Mucosa of rectum (tissue), 2 donors: ENCODE measurements around the gene SSRP1.

ENCODE experiments used
- H3K27ac ChIP-seq, 2 donors: one replicate each; pipeline ENCODE4 v1.7.0; 2013; ENCODE audit warnings: inconsistent platforms in 2 of 2, low read depth in 2 of 2, low read length in 2 of 2
- H3K27me3 ChIP-seq, 2 donors: one replicate each; pipeline ENCODE4 v1.7.0; 2013; ENCODE audit warnings: low read length in 2 of 2; ENCODE audit not compliant: control insufficient read depth in 2 of 2, insufficient read depth in 2 of 2
- H3K36me3 ChIP-seq, 2 donors: one replicate each; pipeline ENCODE4 v1.7.0; 2013; ENCODE audit warnings: low read length in 2 of 2; ENCODE audit not compliant: control insufficient read depth in 2 of 2, insufficient read depth in 2 of 2
- H3K4me1 ChIP-seq, 2 donors: one replicate each; pipeline ENCODE4 v1.7.0; 2013; ENCODE audit warnings: low read length in 2 of 2, mild to moderate bottlenecking in 1 of 2; ENCODE audit not compliant: control insufficient read depth in 2 of 2, insufficient read depth in 2 of 2
- H3K4me3 ChIP-seq, 2 donors: one replicate each; pipeline ENCODE4 v1.7.0; 2013; ENCODE audit warnings: low read length in 2 of 2
- H3K9ac ChIP-seq, 2 donors: one replicate each; pipeline ENCODE4 v1.7.0; 2013; ENCODE audit warnings: low read length in 2 of 2, low read depth in 1 of 2, mild to moderate bottlenecking in 1 of 2
- H3K9me3 ChIP-seq, 2 donors: one replicate each; pipeline ENCODE4 v1.7.0; 2013; ENCODE audit warnings: low read length in 2 of 2; ENCODE audit not compliant: control insufficient read depth in 2 of 2
- donor health status: healthy.
- donor health status: Normal muscosa, but diverticular disease.

SSRP1 gene

GRCh38 chr11:57359396-57359795 is 23.7 kb upstream of the SSRP1 start:
- Histone ChIP-seq H3K27ac (no peak overlapping the region), H3K9ac (no peak overlapping the region), H3K4me1 (no peaks in the 10 kb centered on the region)

GRCh38 chr11:57358991-57359390 is 23.3 kb upstream of the SSRP1 start:
- Histone ChIP-seq H3K27me3 (peaks cover 0 to 2% of the 10 kb centered on the region in 2 donors), H3K9me3 (no peaks in the 10 kb centered on the region), H3K9ac (no peak overlapping the region), H3K36me3 (no peaks in the 10 kb centered on the region), H3K27ac (no peak overlapping the region), H3K4me1 (no peaks in the 10 kb centered on the region), H3K4me3 (no peak overlapping the region)

More at GRCh38 chr11:57359396-57359795, 23.7 kb upstream of the SSRP1 start:
- Histone ChIP-seq H3K36me3 (no peaks in the 10 kb centered on the region), H3K9me3 (no peaks in the 10 kb centered on the region), H3K4me3 (no peak overlapping the region), H3K27me3 (peaks cover 0 to 2% of the 10 kb centered on the region in 2 donors)

- H3K36me3 ChIP-seq, result no peaks in the 10 kb centered on the region
- H3K27me3 ChIP-seq, result no peaks in the 10 kb centered on the region
- no peaks in the 10 kb centered on the region for H3K9me3 ChIP-seq
- H3K4me1 ChIP-seq, result no peaks in the 10 kb centered on the region
- no peak overlapping the region for H3K27ac ChIP-seq
- H3K9ac ChIP-seq, result no peak overlapping the region
- no peak overlapping the region for H3K4me3 ChIP-seq
These were observed 22.9 kb upstream of the SSRP1 start for GRCh38 chr11:57358543-57358961.

- Histone ChIP-seq H3K36me3 (no peaks in the 10 kb centered on the region), H3K27ac (no peak overlapping the region), H3K27me3 (peaks cover 0 to under 1% of the 10 kb centered on the region in 2 donors), H3K4me3 (no peak overlapping the region), H3K9me3 (no peaks in the 10 kb centered on the region), H3K9ac (no peak overlapping the region), H3K4me1 (no peaks in the 10 kb centered on the region)
These were observed 22.2 kb upstream of the SSRP1 start for GRCh38 chr11:57357856-57358255.

DNA sequence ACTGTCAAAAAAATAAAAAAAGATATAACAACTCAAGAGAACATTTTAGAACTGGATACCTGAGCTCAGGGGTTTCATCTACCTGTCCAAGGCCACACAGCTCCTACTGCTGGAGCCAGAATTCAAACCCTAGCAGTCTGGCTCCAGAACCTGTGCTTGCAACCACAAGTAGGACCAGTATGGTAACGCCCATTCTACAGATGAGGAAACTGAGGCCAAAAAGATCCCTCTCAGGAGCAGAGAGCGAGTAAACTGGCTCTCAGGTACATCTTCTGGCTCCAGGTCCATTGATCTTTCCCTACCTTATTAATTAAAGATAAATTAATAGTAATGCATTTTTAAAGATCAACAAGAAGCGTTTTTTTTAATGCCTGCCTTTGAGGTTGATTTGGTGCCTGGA is 21.6 kb upstream of the SSRP1 start:
- H3K27me3 ChIP-seq, result peaks cover 0 to 3% of the 10 kb centered on the region in 2 donors
- H3K4me3 ChIP-seq, result no peak overlapping the region
- no peaks in the 10 kb centered on the region for H3K36me3 ChIP-seq
- no peaks in the 10 kb centered on the region for H3K4me1 ChIP-seq
- H3K27ac ChIP-seq, result no peak overlapping the region
- H3K9ac ChIP-seq, result no peak overlapping the region
- no peaks in the 10 kb centered on the region for H3K9me3 ChIP-seq

DNA sequence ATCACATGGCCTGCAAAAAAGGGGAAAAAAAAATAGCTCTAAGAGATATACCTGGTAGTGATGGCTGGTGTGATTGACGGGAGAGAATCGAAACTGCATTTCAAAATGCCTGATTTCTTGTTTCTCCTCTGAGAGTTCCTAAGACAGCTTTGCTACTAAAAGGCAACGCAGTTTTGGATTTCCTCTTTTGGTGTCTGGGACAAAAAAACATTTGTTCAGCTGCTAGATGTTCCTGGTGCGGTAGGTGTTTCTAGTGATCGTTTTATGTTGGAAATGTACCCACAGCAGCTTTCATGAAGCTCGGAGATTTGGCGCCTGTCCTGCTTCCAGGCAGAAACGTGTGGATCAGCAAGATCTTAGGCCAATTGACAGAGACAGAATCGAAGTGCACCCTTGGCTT is 20.6 kb upstream of the SSRP1 start:
- H3K36me3 ChIP-seq, result no peaks in the 10 kb centered on the region
- no peaks in the 10 kb centered on the region for H3K4me1 ChIP-seq
- H3K27ac ChIP-seq, result no peak overlapping the region
- no peak overlapping the region for H3K9ac ChIP-seq
- peaks cover 0 to 3% of the 10 kb centered on the region in 2 donors for H3K27me3 ChIP-seq
- no peaks in the 10 kb centered on the region for H3K9me3 ChIP-seq
- no peak overlapping the region for H3K4me3 ChIP-seq

DNA sequence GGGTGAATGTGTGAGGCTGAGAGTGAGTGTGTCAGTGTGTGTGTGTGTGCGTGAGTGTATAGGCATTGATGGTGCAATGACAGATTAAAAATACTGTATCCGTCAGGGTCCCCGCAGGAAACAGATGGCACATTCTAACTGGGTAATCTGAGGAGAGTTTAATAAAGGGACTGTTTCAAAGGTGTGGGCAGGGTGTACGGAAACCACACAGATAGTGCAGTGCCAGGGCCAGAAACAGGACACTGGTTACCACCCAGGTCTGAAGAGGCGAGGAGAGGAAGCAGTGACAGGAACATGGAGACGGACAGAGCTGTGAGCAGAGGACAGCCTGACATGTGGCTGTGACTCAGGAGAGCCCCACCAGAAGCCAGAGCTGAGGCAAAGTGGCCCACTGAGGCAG is 19.0 kb upstream of the SSRP1 start:
- H3K27me3 ChIP-seq, result peaks cover 0 to 3% of the 10 kb centered on the region in 2 donors
- no peaks in the 10 kb centered on the region for H3K9me3 ChIP-seq
- H3K27ac ChIP-seq, result no peak overlapping the region
- no peaks in the 10 kb centered on the region for H3K36me3 ChIP-seq
- H3K9ac ChIP-seq, result no peak overlapping the region
- H3K4me1 ChIP-seq, result no peaks in the 10 kb centered on the region
- no peak overlapping the region for H3K4me3 ChIP-seq

DNA sequence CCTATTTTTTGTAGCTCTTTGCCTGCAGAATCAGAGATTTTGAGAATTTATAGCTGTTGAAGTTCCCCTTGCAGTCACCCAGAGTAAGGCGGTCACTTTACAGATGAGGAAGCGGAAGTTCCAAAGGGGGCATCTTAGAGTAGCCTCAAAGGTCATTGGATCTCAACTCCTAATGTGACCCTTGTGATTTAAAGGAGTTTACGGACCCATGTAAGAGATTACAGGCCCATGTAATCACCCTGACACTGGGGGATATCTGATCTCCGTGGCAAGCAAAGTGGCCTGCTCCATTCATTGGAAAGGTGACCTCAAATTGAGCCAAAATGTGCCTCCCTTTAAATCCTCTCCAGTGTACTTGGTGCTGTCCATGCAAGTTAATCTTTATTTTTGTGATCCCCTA is 18.2 kb upstream of the SSRP1 start:
- peaks cover 0 to 3% of the 10 kb centered on the region in 2 donors for H3K27me3 ChIP-seq
- H3K4me3 ChIP-seq, result no peak overlapping the region
- H3K9ac ChIP-seq, result no peak overlapping the region
- no peaks in the 10 kb centered on the region for H3K36me3 ChIP-seq
- H3K27ac ChIP-seq, result no peak overlapping the region
- H3K4me1 ChIP-seq, result no peaks in the 10 kb centered on the region
- no peaks in the 10 kb centered on the region for H3K9me3 ChIP-seq

GRCh38 chr11:57353446-57353845 is 17.8 kb upstream of the SSRP1 start:
- no peak overlapping the region for H3K4me3 ChIP-seq
- peaks cover 0 to 3% of the 10 kb centered on the region in 2 donors for H3K27me3 ChIP-seq
- H3K36me3 ChIP-seq, result no peaks in the 10 kb centered on the region
- H3K9ac ChIP-seq, result no peak overlapping the region
- no peak overlapping the region for H3K27ac ChIP-seq
- no peaks in the 10 kb centered on the region for H3K4me1 ChIP-seq
- no peaks in the 10 kb centered on the region for H3K9me3 ChIP-seq

- Histone ChIP-seq H3K27me3 (peaks cover 0 to 3% of the 10 kb centered on the region in 2 donors), H3K27ac (no peak overlapping the region), H3K9me3 (no peaks in the 10 kb centered on the region), H3K36me3 (no peaks in the 10 kb centered on the region), H3K4me3 (no peak overlapping the region), H3K9ac (no peak overlapping the region), H3K4me1 (no peaks in the 10 kb centered on the region)
These were observed 17.3 kb upstream of the SSRP1 start for GRCh38 chr11:57353036-57353435.
